Measurements from ENCODE around the gene NCOR2.

Gene NCOR2

GRCh38 chr12:124527861-124528561, 39.4 kb downstream of the NCOR2 start:
- Mint-ChIP-seq H3K27me3 (ENCODE audit: low read depth, poor library complexity) (peaks cover 12% of the 10 kb centered on the region), H3K9me3 (no peaks in the 10 kb centered on the region), H3K4me1 (peaks cover 58% of the 10 kb centered on the region), H3K27ac (peak overlapping the region; percentile 46), H3K36me3 (ENCODE audit: low read depth) (peaks cover 5% of the 10 kb centered on the region), H3K4me3 (no peak overlapping the region)
- TF ChIP-seq, protein P1, sequence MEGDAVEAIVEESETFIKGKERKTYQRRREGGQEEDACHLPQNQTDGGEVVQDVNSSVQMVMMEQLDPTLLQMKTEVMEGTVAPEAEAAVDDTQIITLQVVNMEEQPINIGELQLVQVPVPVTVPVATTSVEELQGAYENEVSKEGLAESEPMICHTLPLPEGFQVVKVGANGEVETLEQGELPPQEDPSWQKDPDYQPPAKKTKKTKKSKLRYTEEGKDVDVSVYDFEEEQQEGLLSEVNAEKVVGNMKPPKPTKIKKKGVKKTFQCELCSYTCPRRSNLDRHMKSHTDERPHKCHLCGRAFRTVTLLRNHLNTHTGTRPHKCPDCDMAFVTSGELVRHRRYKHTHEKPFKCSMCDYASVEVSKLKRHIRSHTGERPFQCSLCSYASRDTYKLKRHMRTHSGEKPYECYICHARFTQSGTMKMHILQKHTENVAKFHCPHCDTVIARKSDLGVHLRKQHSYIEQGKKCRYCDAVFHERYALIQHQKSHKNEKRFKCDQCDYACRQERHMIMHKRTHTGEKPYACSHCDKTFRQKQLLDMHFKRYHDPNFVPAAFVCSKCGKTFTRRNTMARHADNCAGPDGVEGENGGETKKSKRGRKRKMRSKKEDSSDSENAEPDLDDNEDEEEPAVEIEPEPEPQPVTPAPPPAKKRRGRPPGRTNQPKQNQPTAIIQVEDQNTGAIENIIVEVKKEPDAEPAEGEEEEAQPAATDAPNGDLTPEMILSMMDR (IDR thresholded peaks at IDR 0.05): no peak
- DNase-seq: no peak

- H3K36me3 Mint-ChIP-seq (ENCODE audit: low read depth): peaks cover 10% of the 10 kb centered on the region
- TF ChIP-seq, protein P1 (IDR thresholded peaks at IDR 0.05): no peak
Observed at GRCh38 chr12:124525927-124526692, 41.3 kb downstream of the NCOR2 start.

DNA sequence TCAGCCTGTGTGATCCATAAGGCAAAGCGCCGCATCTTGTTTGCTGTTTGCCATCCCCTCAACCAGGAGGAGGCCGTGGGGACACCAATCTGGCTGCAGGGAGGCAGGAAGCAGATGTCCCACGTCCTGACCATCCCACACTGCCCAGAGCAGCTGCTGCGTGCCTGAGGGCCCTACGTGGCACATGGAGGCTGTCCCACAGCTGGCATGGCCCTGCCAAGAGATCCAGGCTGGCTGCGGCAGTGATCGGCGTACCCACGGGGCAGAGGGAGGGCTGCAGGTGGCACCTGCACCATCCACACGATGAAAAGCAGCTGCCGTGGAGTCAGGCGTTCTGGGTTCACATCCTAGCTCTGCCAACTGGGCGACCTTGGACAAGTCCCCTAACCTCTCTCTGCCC, 42.0 kb downstream of the NCOR2 start:
- TF ChIP-seq, protein P1 (IDR thresholded peaks at IDR 0.05): no peak
- Mint-ChIP-seq H3K27me3 (ENCODE audit: low read depth, poor library complexity) (peaks cover 13% of the 10 kb centered on the region), H3K36me3 (ENCODE audit: low read depth) (peaks cover 10% of the 10 kb centered on the region), H3K4me1 (peaks cover 52% of the 10 kb centered on the region), H3K4me3 (no peak overlapping the region), H3K9me3 (no peaks in the 10 kb centered on the region), H3K27ac (no peak overlapping the region)
- DNase-seq: no peak

More at GRCh38 chr12:124525927-124526692, 41.3 kb downstream of the NCOR2 start:
- Mint-ChIP-seq H3K27me3 (ENCODE audit: low read depth, poor library complexity) (peaks cover 13% of the 10 kb centered on the region), H3K4me1 (peaks cover 53% of the 10 kb centered on the region), H3K4me3 (no peak overlapping the region), H3K27ac (no peak overlapping the region), H3K9me3 (no peaks in the 10 kb centered on the region)
- no peak for DNase-seq

DNA sequence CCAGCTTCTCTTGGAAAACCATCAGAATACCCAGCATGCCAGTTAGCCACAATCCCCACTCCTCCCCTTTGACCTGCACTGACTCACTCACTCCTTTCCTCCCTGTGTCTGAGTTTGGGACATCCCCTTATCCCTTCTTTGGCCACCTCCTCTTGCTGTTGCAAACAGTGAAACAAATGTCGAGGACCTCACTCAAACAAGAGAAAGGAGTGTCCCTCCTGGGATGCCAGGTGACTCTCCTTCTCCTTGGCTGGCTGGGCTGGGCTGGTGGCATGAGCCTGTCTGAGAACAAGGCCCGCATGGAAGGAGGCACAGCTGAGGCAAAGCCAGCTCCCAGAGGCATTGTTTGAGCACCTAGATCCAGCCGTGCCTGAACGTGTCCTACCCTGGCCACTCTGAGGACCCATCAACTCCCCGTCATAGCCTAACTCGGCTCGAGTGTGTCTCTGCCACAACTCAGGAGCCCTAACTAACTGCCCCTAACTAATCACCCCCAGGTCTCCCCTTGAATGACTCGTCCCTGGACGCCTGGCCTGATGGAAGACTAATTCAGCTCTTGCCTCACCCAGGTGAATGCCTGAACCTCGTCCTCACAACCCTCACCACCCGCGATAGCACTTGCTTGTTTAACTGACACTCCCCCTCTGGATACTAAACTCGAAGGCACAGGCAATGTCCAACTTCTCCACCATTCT, 43.0 kb downstream of the NCOR2 start:
- Mint-ChIP-seq H3K4me3 (no peak overlapping the region), H3K27me3 (ENCODE audit: low read depth, poor library complexity) (peaks cover 13% of the 10 kb centered on the region), H3K9me3 (no peaks in the 10 kb centered on the region), H3K36me3 (ENCODE audit: low read depth) (peaks cover 5% of the 10 kb centered on the region), H3K4me1 (peaks cover 52% of the 10 kb centered on the region), H3K27ac (peak overlapping the region; percentile 58)
- TF ChIP-seq, protein P1 (IDR thresholded peaks at IDR 0.05): no peak
- DNase-seq: no peak

GRCh38 chr12:124523071-124523470, 44.3 kb downstream of the NCOR2 start:
- no peak for DNase-seq
- peaks cover 7% of the 10 kb centered on the region for H3K27me3 Mint-ChIP-seq (ENCODE audit: low read depth, poor library complexity)
- H3K4me1 Mint-ChIP-seq: peaks cover 59% of the 10 kb centered on the region
- no peak overlapping the region for H3K4me3 Mint-ChIP-seq
- H3K36me3 Mint-ChIP-seq (ENCODE audit: low read depth): peaks cover 4% of the 10 kb centered on the region
- no peaks in the 10 kb centered on the region for H3K9me3 Mint-ChIP-seq
- TF ChIP-seq, protein P1 (IDR thresholded peaks at IDR 0.05): no peak
- H3K27ac Mint-ChIP-seq: peak overlapping the region; percentile 25

All from nephron progenitor cell (in vitro differentiated cells).